ENCODE measurements around the gene LRRC1.
A peak's percentile ranks its signal among the peaks of the same experiment; 100 is the strongest.

LRRC1 gene

DNA sequence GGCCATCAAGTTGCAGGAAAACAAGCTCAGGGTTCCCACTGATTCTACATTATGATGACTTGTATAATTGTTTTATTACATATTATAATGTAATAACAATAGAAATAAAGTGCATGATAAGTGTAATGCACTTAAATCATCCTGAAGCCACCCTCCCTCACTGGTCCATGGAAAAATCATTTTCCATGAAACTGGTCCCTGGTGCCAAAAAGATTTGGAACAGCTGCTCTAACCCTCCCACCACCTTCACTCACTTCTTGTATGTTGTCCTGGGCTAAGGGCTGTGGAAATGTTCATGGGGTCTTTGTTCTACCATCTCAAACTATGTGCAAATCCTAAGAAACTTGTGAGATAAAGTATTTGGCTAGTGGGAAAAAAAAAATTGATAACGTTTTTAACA is 133.8 kb downstream of the LRRC1 start:
- DNase-seq = no peak

DNA sequence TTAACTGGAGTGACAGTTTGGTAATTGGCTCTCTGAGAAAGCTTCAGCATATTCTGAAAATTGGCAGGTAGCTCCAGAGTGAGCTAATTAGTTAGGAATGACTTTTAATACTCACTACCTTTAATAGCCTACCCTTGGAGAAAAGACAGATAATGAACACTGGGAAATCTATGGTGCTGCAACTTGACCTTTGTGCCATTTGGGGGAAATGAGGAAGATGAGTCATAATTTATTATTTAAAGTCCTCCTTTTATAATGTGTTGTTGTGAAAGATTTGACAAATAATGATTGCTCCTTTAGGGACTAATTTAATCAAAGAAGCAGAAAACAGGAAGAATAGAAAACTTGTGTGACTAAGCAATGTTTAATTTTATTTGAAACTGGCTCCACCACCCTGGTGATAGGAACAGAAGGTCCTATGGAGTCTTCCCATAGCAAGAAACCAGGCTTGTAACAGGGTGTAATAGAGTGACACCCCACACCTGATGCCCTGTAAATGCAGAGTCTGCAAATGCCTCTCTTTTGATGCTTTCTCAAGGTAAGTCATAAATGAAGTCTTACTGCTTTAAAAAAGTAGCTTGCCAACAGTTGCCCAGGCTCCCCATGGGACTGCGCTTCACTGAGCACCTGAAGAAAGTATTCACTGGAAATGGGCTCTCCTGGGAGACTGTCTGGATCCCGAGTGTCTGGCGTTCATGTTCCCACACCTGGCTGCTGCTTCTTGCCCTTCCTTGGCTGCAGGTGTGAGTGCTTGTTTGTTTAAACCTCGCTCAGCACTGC is 134.4 kb downstream of the LRRC1 start:
- DNase-seq = no peak

DNA sequence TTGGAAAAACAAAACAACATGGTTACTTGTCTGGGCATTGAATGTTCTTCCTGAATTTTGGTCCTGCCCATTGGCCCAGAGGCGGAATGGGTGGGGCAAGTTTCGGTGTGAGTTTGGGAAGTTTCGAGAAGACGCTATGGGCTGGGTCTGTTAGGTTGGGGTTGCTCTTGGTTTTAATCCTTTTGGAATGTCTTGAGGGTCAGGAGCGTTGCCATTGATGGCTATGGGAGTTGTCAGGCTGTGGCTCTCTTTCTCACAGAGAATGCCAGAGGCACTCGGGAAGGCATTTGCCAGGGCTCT is 135.0 kb downstream of the LRRC1 start:
- DNase-seq = no peak

DNA sequence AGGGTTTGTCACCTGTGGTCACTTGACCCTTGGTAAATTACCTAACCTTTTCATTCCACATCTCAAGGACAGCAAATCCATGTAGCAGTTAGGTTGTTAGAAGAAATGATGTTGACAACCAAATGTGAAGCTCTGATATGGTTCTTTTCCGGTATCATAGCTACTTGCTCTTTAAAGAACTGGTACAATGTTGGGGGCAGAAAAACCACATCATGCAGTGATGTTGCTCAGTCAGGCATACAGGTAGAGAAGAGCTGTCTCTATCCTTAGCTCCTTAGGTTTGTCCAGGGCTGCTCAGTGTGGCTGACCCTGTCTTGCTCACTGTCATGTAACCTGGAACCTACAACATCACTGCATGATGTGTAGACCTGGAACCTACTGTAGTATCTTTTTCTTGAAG is 135.5 kb downstream of the LRRC1 start:
- no peak for DNase-seq

DNA sequence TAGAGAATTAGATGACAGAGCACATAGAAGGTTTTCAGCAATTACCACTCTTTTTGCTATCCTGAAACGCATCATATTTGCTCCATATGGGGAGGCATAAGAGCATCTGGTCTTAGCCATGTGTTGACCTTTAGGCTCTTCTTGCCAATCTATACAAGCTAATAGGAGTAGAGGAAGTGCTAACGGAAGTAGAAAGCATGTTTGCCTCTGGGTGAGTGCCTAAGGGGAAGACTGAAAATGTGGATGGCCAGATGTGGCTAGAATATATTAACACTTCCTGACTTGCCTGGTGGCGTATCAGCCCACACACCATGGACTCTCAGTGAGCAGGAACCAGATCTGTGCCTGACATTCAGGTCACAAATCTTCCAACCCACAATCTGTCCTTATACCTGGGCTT is 136.3 kb downstream of the LRRC1 start:
- no peak for DNase-seq

- DNase-seq = no peak
These were observed 137.7 kb downstream of the LRRC1 start for GRCh38 chr6:53932516-53932915.

GRCh38 chr6:53934023-53934422 is 139.2 kb downstream of the LRRC1 start:
- DNase-seq = no peak

DNA sequence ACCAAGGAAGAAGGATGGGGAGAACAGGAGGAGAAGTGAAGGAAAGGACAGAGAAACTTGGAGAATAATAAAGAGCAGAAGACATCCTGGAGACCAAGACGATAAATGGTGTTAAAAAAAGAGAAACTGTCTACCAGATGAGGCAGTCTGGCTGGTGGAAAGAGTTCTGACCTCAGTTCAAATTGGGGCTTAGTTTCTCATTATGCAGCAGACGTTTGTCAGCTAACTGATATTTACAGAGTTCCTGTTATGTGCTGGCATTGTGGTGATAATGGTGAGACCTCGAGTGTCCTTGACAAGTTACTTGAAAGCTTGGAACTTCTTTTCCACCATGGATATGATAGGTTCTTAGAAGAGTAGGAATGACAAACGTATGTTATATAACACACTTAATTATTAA is 142.7 kb downstream of the LRRC1 start:
- DNase-seq = peak in 1 of 5 experiments; percentile 26

GRCh38 chr6:53938810-53939209 is 144.0 kb downstream of the LRRC1 start:
- DNase-seq = peak in 1 of 5 experiments; percentile 3

GRCh38 chr6:53939830-53940229 is 145.0 kb downstream of the LRRC1 start:
- no peak for DNase-seq

- no peak for DNase-seq
These were observed 148.6 kb downstream of the LRRC1 start for GRCh38 chr6:53943395-53943794.

DNA sequence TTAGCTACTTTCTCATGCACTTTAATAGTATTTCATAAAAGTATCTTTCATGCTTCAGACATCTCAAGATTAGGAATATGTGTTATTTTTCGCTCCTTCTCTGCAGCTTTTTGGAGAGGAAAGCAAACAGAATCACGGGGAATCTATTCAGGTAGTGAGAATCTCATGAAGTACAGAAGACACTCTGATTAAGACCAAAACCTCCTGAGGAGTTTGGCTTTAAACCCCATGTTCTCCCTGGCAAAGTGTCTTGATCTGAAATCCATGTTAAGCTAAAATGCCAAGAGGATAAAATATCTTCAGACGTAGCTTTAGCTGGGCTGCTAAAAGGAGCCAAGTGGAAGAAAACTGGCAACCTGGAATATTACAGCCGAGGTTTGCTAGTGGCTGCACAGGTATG is 149.3 kb downstream of the LRRC1 start:
- no peak for DNase-seq

GRCh38 chr6:53944543-53944942 is 149.7 kb downstream of the LRRC1 start:
- DNase-seq = no peak

- no peak for DNase-seq
These were observed 151.1 kb downstream of the LRRC1 start for GRCh38 chr6:53945765-53946407.

DNA sequence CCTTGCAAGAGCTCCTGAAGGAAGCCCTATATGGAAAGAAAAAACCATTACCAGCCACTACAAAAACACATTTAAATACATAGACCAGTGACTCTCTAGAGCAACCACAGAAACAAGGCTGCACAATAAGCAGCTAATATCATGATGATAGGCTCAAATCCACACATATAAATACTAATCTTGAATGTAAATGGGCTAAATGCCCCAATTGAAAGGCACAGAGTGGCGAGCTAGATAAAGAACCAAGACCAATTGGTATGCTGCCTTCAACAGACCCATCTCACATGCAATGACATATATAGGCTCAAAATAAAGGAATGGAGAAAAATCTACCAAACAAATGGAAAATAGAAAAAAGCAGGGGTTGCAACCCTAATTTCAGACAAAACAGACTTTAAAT is 153.0 kb downstream of the LRRC1 start:
- DNase-seq = no peak

DNA sequence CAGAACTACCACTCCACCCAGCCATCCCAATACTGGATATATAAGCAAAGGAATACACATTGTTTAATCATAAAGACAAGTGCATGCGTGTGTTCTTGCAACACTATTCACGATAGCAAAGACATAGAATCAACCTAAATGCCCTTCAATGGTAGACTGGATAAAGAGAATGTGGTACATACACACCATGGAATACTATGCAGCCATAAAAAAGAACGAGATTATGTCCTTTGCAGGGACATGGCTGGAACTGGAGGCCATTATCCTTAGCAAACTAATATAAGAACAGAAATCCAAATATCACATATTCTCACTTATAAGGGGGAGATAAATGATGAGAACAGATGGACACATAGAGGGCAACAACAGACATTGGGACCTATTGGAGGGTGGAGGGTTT is 156.6 kb downstream of the LRRC1 start:
- DNase-seq = no peak

GRCh38 chr6:53956068-53956711 is 161.4 kb downstream of the LRRC1 start:
- peak in 1 of 5 experiments; percentile 29 for DNase-seq

- no peak for DNase-seq
These were observed 162.0 kb downstream of the LRRC1 start for GRCh38 chr6:53956804-53957203.

DNA sequence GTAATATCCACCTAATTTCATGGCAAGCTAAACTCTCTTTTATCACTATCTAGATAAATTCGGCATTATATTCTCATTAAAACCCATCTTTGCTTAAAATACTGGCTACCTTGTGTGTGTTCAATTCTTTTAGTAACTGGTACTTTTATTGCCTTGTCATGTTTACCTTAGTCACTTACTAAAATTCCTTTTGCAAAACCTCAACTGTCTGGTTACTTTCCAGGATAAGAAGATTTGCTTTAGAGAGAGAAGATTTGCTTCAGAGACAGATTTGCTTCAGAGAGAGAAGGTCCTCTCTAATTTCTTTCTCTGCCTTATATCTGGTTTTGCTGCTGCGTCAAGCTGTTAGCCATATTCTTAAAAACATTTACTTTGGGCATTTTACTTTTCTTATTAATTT is 164.9 kb downstream of the LRRC1 start:
- DNase-seq = no peak

GRCh38 chr6:53960311-53960710 is 165.5 kb downstream of the LRRC1 start:
- no peak for DNase-seq

DNA sequence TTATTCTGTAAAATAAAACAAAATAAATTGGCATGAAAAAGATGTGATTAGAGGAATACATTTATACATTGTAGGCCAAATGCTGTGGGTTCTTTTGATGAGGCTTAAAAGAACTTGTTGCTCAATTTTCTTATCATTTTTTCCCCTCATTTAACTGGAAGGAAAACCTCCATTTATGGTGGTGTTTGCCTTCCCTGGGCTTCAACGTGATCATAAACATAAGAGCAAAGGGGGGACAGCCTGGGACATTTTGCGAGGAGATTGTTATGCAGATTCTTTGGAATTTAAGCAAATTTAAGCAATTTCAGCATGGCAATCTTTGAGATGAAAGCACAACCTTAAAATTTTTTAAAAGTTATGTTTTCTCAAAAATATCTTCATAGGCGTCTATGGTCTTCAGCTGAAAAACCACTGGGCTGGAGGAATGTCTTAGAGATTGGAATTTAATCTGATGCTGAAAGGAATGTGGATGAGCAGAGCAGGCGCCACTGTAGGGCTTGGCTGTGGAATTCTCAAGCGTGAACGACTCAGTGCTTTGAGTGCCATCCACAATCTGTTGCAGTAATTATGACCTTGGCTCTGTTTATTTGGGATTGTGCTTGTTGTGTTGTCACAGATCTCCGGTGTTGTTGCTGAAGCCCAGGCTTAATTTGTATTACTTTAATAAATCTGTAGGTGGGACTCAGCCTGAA is 167.0 kb downstream of the LRRC1 start:
- DNase-seq = no peak

GRCh38 chr6:53962646-53963045 is 167.8 kb downstream of the LRRC1 start:
- DNase-seq = no peak

DNA sequence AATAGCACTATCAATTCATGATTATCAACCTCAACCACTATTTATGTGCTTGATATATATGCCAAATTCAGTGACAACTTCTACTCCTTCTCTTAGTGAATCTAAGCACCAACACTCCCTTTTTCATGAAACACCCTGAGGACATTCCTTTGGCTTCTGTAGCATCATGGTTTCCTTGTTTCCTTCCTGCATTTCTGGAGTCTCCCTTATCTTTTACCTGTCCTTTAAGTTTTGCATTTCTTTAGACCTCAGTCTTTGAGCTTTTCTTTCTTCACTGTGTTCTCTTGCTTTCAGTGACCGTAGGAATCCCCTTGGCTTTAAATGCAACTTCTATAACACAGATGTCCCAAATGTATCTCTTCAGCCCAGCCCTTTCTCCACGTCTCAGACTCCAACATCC is 172.6 kb downstream of the LRRC1 start:
- DNase-seq = no peak
